Transverse colon (tissue), 4 donors: ENCODE data around the gene PPP5C. TPM values are rescaled to one million over a fixed set of nuclear protein-coding genes. Genes with fewer than 3 reads are reported as not detected.
"Not testable (repeated sequence)": the region's sequence is repeated elsewhere in the genome, so short reads cannot be mapped to it uniquely, and the experiment has no call there.

Experiments used
- DNase-seq: peaks from one replicate; pipeline ENCODE4 v3.0.0-alpha.2; 2019
- H3K27ac ChIP-seq, 4 donors: fragments of 200-600 bp; sonication (generic); 2 replicates each; pipeline ENCODE4 v1.5.1; 2016 to 2018; ENCODE audit warnings: inconsistent platforms in 4 of 4
- H3K27me3 ChIP-seq: fragments of 200-600 bp; sonication (generic); 2 replicates; pipeline ENCODE4 v1.5.1; 2017; ENCODE audit warnings: inconsistent platforms
- H3K36me3 ChIP-seq, 4 donors: fragments of 200-600 bp; sonication (generic); 2 replicates each; pipeline ENCODE4 v1.5.1; 2017 to 2019; ENCODE audit warnings: inconsistent platforms in 4 of 4
- H3K4me1 ChIP-seq, 4 donors: fragments of 200-600 bp; sonication (generic); 2 replicates each; pipeline ENCODE4 v1.5.1; 2017 to 2020; ENCODE audit warnings: inconsistent platforms in 4 of 4
- H3K4me3 ChIP-seq, 4 donors: fragments of 200-600 bp; sonication (generic); 1 replicate in 1 of 4; 2 replicates in 3 of 4; pipeline versions ENCODE4 v1.5.1 to v1.6.1; 2017 to 2019; ENCODE audit warnings: inconsistent platforms in 4 of 4
- H3K9me3 ChIP-seq, 2 donors: fragments of 200-600 bp; sonication (generic); 2 replicates each; pipeline ENCODE4 v1.5.1; 2017 to 2019; ENCODE audit warnings: inconsistent platforms in 2 of 2
- EP300 ChIP-seq: sonication (generic); formaldehyde crosslinking; IDR thresholded peaks from one replicate; pipeline ENCODE4 v1.6.1; 2017; ENCODE audit warnings: antibody characterized with exemption, low read depth
- POLR2A ChIP-seq: fragments of 450-650 bp; IDR thresholded peaks from one replicate; pipeline ENCODE4 v1.6.1; 2016; ENCODE audit warnings: antibody characterized with exemption, mild to moderate bottlenecking, moderate library complexity
- POLR2AphosphoS5 ChIP-seq, 3 donors: sonication (generic); formaldehyde crosslinking; IDR thresholded peaks; one replicate each; pipeline ENCODE4 v1.6.1; 2016; ENCODE audit warnings: antibody characterized with exemption in 3 of 3
- WGBS, 2 donors: methylation state at CpG; one replicate each; pipeline ENCODE4 v1.1.5; 2018; ENCODE audit warnings: low coverage in 1 of 2; 5-methylcytosine and 5-hydroxymethylcytosine counted together
- in situ Hi-C, 4 donors: fragments of 200-750 bp; cut with MboI; loops; one replicate each; pipeline versions ENCODE4 v1.15.0 to v1.15.1; 2017; ENCODE audit warnings: low sequenced_read_pairs in 3 of 4, low pct_ligation_motif_present in 1 of 4, low pct_unique_long_range_greater_than_20kb in 1 of 4
- intact Hi-C: fragments of 100-400 bp; cut with DNase I; formaldehyde crosslinking; loops from one replicate; pipeline ENCODE4 v1.15.1; 2023; ENCODE audit warnings: low total_unique reads
- small RNA-seq, 4 donors: library from RNA; depleted of rRNA; stranded (forward); fragments of <200 nt; gene quantifications; one replicate each; pipeline ENCODE3, GENCODE V24; 2016
- total RNA-seq, 4 donors: library from RNA; depleted of rRNA; stranded (reverse); fragments of >200 nt; gene quantifications; one replicate each; pipeline ENCODE4 v1.1.0, GENCODE V29; 2016
- TF ChIP-seq, protein P1 (sequence below), 5 experiments: fragments of 200-600 bp in 3 of 5; fragments of 450-650 bp in 2 of 5; sonication (generic) in 3 of 5; IDR thresholded peaks; 1 replicate in 2 of 5; 2 replicates in 3 of 5; pipeline ENCODE4 v1.5.1; 2016 to 2017; ENCODE audit warnings: antibody characterized with exemption in 5 of 5, inconsistent platforms in 3 of 5, mild to moderate bottlenecking in 2 of 5, moderate library complexity in 1 of 5

PPP5C gene
- total RNA-seq, 4 donors from 2014 or later = 78.8 to 132 (median 96.8) TPM

GRCh38 chr19:46435009-46435408 is 88.1 kb downstream of the PPP5C start:
- WGBS, 2 donors = 40 to 45% methylated on average over 4 to 6 of the region's 6 CpGs
- Histone ChIP-seq H3K9me3 (no peaks in the 10 kb centered on the region), H3K4me1 (no peaks in the 10 kb centered on the region), H3K36me3 (no peaks in the 10 kb centered on the region), H3K27ac (no peak overlapping the region), H3K27me3 (peaks cover 34% of the 10 kb centered on the region), H3K4me3 (no peak overlapping the region)
- in situ Hi-C loops (no loop called here), intact Hi-C loops (no loop called here)
- TF ChIP-seq, protein P1, sequence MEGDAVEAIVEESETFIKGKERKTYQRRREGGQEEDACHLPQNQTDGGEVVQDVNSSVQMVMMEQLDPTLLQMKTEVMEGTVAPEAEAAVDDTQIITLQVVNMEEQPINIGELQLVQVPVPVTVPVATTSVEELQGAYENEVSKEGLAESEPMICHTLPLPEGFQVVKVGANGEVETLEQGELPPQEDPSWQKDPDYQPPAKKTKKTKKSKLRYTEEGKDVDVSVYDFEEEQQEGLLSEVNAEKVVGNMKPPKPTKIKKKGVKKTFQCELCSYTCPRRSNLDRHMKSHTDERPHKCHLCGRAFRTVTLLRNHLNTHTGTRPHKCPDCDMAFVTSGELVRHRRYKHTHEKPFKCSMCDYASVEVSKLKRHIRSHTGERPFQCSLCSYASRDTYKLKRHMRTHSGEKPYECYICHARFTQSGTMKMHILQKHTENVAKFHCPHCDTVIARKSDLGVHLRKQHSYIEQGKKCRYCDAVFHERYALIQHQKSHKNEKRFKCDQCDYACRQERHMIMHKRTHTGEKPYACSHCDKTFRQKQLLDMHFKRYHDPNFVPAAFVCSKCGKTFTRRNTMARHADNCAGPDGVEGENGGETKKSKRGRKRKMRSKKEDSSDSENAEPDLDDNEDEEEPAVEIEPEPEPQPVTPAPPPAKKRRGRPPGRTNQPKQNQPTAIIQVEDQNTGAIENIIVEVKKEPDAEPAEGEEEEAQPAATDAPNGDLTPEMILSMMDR (IDR thresholded peaks at IDR 0.05) = no peak
- TF ChIP-seq POLR2A (no peak), EP300 (no peak), POLR2AphosphoS5 (IDR thresholded peaks at IDR 0.05) (no peak)
- DNase-seq = no peak

DNA sequence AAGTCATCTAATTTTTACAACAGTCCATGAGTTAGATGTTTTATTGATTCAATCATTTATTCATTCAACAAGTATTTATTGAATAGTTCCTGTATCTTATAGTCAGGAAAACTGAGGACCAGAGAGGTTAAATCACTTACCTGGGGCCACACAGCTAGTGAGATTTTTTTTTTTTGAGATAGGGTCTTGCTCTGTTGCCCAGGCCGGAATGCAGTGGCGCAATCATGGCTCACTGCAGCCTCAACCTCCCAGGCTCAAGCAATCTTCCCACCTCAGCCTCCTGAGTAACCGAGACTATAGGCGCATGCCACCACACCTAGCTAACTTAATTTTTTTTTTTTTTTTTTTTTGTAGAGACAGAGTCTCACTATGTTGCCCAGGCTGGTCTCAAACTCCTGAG is 88.8 kb downstream of the PPP5C start:
- H3K27me3 ChIP-seq = peaks cover 29% of the 10 kb centered on the region
- intact Hi-C loops, H3K4me3 ChIP-seq, H3K9me3 ChIP-seq, DNase-seq, H3K36me3 ChIP-seq, H3K4me1 ChIP-seq, in situ Hi-C loops, H3K27ac ChIP-seq: not testable (repeated sequence)
- 86 to 93% methylated on average over 2 to 4 of the region's 4 CpGs for WGBS, 2 donors

Small RNA genes lying within 50 kb of the gene (small RNA-seq; reads per million reads assigned to genes)
- 0 reads per million in 4 donors for gene RNU6-924P

Other genes with a start within 250 kb of the PPP5C start
- gene IGFL3, start 222.4 kb upstream of the PPP5C start, total RNA-seq = not detected
- not detected for gene IGFL2, start 198.8 kb upstream of the PPP5C start, total RNA-seq
- gene IGFL1, start 117.3 kb upstream of the PPP5C start, total RNA-seq = not detected
- gene HIF3A, start 50.0 kb upstream of the PPP5C start, total RNA-seq = 100 to 1,000 TPM in 2 of 4 donors, 10 to 100 TPM in 2; 37.7 to 227 (median 97.5) TPM
- gene CCDC8, start 66.5 kb downstream of the PPP5C start, total RNA-seq = 1 to 10 TPM in 3 of 4 donors, under 1 TPM in 1; 0.40 to 1.9 (median 1.2) TPM
- gene PNMA8C, start 81.8 kb downstream of the PPP5C start, total RNA-seq = not detected
- under 1 TPM in 3 of 4 donors, not detected in 1; 0.20 to 0.68 (median 0.64) TPM for gene PNMA8A, start 124.5 kb downstream of the PPP5C start, total RNA-seq
- under 1 TPM; 0.27 to 0.80 (median 0.58) TPM for gene PNMA8B, start 148.8 kb downstream of the PPP5C start, total RNA-seq